HG03460 (cell line): Measurements from ENCODE around the gene NCKAP5.

Source experiments
- ATAC-seq: cut with Tn5 transposase; IDR thresholded peaks from one replicate; pipeline ENCODE4 v1.9.1; 2021; ENCODE audit not compliant: unreplicated experiment

Gene NCKAP5

DNA sequence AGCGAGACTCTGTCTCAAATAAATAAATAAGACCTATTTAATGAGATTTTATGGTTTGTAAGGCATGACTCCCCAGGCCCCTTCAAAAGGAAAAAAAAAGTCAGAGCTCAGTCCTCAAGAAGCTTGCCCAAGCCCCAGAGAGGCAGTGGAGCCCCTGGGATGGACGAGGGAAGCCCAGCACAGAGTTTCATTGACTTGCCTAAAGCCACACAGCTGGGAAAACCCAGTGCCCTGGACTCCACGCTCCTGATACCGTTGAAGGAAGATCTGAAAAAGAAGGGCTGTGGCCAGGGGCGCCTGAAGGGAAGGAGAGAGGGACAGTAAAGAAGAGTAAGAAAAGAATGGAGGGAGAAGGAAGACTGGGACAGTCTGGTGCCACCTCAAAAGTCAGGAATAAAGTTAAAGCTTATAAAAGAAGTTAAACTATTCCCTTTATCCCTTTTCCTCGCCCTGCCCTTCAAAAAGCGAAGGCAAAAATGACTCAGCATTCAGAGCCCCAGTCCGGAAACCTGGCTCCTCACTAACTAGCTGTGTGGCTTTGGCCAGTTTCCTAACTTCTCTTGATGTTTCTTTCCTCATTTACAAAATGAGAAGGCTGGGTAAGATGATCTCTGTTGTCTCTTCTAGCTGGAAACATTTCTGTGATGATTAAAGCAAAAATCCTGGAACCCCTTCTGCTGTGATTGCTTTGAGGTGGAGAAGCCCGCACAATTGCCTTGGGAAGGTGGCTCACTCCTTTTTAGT is 945.0 kb downstream of the NCKAP5 start:
- ATAC-seq = no peak
